Effector memory CD8-positive, alpha-beta T cell (primary cell): ENCODE data around the gene GATB.

Experiments
- ATAC-seq: fragments of 150-1000 bp; cut with Tn5 transposase; replicated peaks from 2 replicates; pipeline ENCODE4 v1.10.0; 2021; ENCODE audit warnings: mild to moderate bottlenecking, moderate library complexity
- DNase-seq, 3 experiments: peaks; one replicate each; pipeline ENCODE4 v3.0.0; 2021
- H3K27ac Mint-ChIP-seq, 2 donors: one replicate each; pipeline ENCODE4 v1.8.0; 2022; ENCODE audit warnings: mild to moderate bottlenecking in 2 of 2, mixed read lengths in 2 of 2, moderate library complexity in 2 of 2
- H3K27me3 Mint-ChIP-seq, 2 donors: one replicate each; pipeline ENCODE4 v1.8.0; 2022; ENCODE audit warnings: mixed read lengths in 2 of 2
- H3K36me3 Mint-ChIP-seq: one replicate; pipeline ENCODE4 v1.8.0; 2022; ENCODE audit warnings: mild to moderate bottlenecking, moderate library complexity, mixed read lengths; ENCODE audit not compliant: insufficient read depth
- H3K4me1 Mint-ChIP-seq, 2 donors: one replicate each; pipeline ENCODE4 v1.8.0; 2022; ENCODE audit warnings: low read depth in 2 of 2, mixed read lengths in 2 of 2
- H3K4me3 Mint-ChIP-seq, 2 donors: one replicate each; pipeline ENCODE4 v1.8.0; 2022; ENCODE audit warnings: mild to moderate bottlenecking in 2 of 2, mixed read lengths in 2 of 2, moderate library complexity in 2 of 2
- H3K9me3 Mint-ChIP-seq, 2 donors: one replicate each; pipeline ENCODE4 v1.8.0; 2022; ENCODE audit warnings: mixed read lengths in 2 of 2

Gene GATB

GRCh38 chr4:151651496-151651895 lies 109.3 kb downstream of the GATB start:
- Mint-ChIP-seq H3K27me3 (peaks cover 29 to 31% of the 10 kb centered on the region in 2 donors), H3K36me3 (peaks cover 4% of the 10 kb centered on the region), H3K4me1 (peaks cover 0 to 3% of the 10 kb centered on the region in 2 donors), H3K27ac (no peak overlapping the region), H3K4me3 (no peak overlapping the region), H3K9me3 (no peaks in the 10 kb centered on the region)
- ATAC-seq (no peak), DNase-seq (no peak)

GRCh38 chr4:151649479-151649878 lies 111.3 kb downstream of the GATB start:
- H3K9me3 Mint-ChIP-seq: no peaks in the 10 kb centered on the region
- ATAC-seq: no peak
- H3K27me3 Mint-ChIP-seq: peaks cover 31 to 45% of the 10 kb centered on the region in 2 donors
- H3K4me3 Mint-ChIP-seq: no peak overlapping the region
- DNase-seq: no peak
- no peak overlapping the region for H3K27ac Mint-ChIP-seq
- peaks cover 4% of the 10 kb centered on the region for H3K36me3 Mint-ChIP-seq
- peaks cover 0 to 3% of the 10 kb centered on the region in 2 donors for H3K4me1 Mint-ChIP-seq

DNA sequence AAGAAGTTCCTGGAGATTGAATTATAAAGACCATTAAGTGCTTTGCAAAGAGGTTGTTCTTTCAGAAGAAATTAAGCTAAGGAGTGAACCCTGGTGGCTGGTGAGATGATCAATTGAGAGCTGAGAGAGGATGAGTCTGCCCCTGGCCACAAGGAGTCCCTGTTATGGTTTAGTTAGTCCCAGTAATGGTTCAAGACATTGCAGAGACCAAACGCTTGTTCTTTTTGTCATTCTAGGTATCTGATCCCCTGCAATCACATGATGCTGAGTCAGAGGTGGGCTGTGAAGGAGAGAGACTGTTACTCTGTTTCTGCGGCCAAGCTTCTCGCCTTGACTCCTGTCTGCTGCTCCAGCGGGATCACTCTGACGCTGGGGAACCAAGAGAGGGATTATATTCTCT lies 114.5 kb downstream of the GATB start:
- Mint-ChIP-seq H3K36me3 (no peaks in the 10 kb centered on the region), H3K9me3 (no peaks in the 10 kb centered on the region), H3K4me3 (no peak overlapping the region), H3K27ac (no peak overlapping the region), H3K4me1 (no peaks in the 10 kb centered on the region), H3K27me3 (peaks cover 25 to 40% of the 10 kb centered on the region in 2 donors)
- DNase-seq (no peak), ATAC-seq (no peak)

DNA sequence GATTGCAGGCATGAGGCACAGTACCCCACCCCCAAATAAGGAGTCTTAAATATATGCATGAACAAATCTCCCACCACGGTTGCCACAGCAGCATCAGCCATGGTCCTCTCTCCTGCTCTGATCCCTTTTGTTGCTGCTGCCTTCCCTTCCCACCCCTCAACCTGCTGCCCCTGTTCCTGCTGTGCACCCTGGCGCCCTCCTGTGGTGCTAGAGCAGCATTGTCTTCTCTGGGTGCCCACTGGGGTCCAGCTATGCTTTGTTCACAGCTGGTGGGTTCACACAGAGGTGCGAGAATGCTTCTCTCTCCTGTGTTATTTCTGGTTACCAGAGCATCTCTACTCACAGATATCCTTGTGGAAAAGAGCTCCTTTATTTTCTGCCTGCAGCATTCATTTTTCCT lies 116.2 kb downstream of the GATB start:
- Mint-ChIP-seq H3K27me3 (peaks cover 16 to 31% of the 10 kb centered on the region in 2 donors), H3K9me3 (no peaks in the 10 kb centered on the region), H3K36me3 (no peaks in the 10 kb centered on the region), H3K4me3 (no peak overlapping the region), H3K27ac (no peak overlapping the region), H3K4me1 (no peaks in the 10 kb centered on the region)
- no peak for ATAC-seq
- no peak for DNase-seq

DNA sequence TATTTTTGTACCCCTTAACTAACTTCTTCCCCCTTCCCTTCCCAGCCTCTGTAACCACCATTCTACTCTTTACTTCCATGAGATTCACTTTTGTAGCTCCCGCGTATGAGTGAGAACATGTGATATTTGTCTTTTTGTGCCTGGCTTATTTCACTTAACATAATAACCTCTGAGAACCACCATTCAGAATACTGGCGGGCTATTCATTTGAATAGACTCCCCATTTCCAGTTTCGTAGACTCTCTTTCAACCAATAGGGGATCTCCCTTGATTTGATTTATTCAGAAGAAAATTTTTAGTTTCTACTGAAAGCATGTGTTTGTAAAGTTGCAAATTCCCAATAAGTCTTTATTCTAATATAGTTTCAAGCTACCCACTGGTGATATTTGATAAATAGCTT lies 117.2 kb downstream of the GATB start:
- DNase-seq: no peak
- H3K9me3 Mint-ChIP-seq: no peaks in the 10 kb centered on the region
- ATAC-seq: no peak
- H3K27ac Mint-ChIP-seq: no peak overlapping the region
- no peaks in the 10 kb centered on the region for H3K4me1 Mint-ChIP-seq
- H3K36me3 Mint-ChIP-seq: no peaks in the 10 kb centered on the region
- H3K27me3 Mint-ChIP-seq: peaks cover 10 to 32% of the 10 kb centered on the region in 2 donors
- no peak overlapping the region for H3K4me3 Mint-ChIP-seq

- Mint-ChIP-seq H3K9me3 (no peaks in the 10 kb centered on the region), H3K4me3 (no peak overlapping the region), H3K27me3 (peaks cover 10 to 31% of the 10 kb centered on the region in 2 donors), H3K27ac (no peak overlapping the region), H3K4me1 (no peaks in the 10 kb centered on the region), H3K36me3 (no peaks in the 10 kb centered on the region)
- DNase-seq (no peak), ATAC-seq (no peak)
These were observed 118.8 kb downstream of the GATB start for GRCh38 chr4:151641983-151642382.

GRCh38 chr4:151641167-151641566 lies 119.6 kb downstream of the GATB start:
- H3K9me3 Mint-ChIP-seq: no peaks in the 10 kb centered on the region
- no peak for DNase-seq
- no peak for ATAC-seq
- H3K36me3 Mint-ChIP-seq: no peaks in the 10 kb centered on the region
- no peak overlapping the region for H3K27ac Mint-ChIP-seq
- H3K4me3 Mint-ChIP-seq: no peak overlapping the region
- peaks cover 5 to 23% of the 10 kb centered on the region in 2 donors for H3K27me3 Mint-ChIP-seq
- no peaks in the 10 kb centered on the region for H3K4me1 Mint-ChIP-seq

DNA sequence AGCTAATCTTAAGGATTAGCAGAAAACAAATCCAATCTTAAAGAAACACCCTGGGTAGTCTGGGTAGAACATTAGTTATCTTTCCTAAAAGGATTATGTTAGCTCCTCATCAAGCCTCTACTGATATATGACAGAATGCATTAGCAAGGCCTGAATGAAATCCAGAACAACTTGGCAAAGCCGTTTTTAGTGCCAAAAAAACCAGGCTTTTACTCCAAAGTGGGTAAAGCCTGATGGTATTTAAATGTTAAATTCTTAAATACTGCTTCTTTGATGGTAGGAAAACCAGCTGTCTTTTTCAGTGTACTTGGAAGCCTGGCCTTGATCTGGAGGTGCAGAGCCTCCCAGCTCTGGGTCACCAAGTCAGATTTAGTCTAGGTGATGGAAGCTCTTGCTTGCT lies 120.4 kb downstream of the GATB start:
- Mint-ChIP-seq H3K9me3 (no peaks in the 10 kb centered on the region), H3K36me3 (no peaks in the 10 kb centered on the region), H3K4me3 (no peak overlapping the region), H3K27me3 (peaks cover 3 to 17% of the 10 kb centered on the region in 2 donors), H3K27ac (no peak overlapping the region), H3K4me1 (no peaks in the 10 kb centered on the region)
- DNase-seq: no peak
- ATAC-seq: no peak

DNA sequence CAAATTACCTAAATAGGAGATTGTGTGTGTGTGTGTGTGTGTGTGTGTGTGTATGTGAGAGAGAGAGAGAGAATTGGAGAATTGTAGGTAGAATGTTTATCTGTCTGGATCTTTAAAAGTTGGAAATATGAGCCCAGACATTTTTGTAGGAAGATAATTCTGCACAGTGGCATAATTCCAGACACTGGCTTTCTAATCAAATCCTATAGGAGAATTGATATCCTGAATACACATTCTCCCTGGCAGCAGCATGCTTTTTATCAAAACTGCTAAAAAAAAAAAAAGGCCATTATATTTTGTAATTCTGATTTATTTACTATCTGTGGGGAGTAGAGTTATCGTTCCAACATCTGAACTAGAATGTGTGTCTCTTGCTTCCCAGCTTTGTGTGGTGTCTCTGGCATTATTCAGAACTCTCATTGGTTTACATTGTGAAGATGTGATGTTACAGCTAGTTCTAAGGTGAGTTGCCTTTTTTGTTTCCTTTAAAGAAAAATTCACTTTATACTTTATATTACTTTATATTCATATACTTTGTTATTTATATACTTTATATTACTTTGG lies 122.4 kb downstream of the GATB start:
- no peak for DNase-seq
- no peaks in the 10 kb centered on the region for H3K4me1 Mint-ChIP-seq
- no peak overlapping the region for H3K27ac Mint-ChIP-seq
- no peaks in the 10 kb centered on the region for H3K36me3 Mint-ChIP-seq
- H3K9me3 Mint-ChIP-seq: no peaks in the 10 kb centered on the region
- H3K27me3 Mint-ChIP-seq: peaks cover 8 to 9% of the 10 kb centered on the region in 2 donors
- no peak overlapping the region for H3K4me3 Mint-ChIP-seq
- no peak for ATAC-seq

GRCh38 chr4:151631349-151631748 lies 129.5 kb downstream of the GATB start:
- Mint-ChIP-seq H3K27me3 (peaks cover 56 to 69% of the 10 kb centered on the region in 2 donors), H3K4me1 (no peaks in the 10 kb centered on the region), H3K9me3 (no peaks in the 10 kb centered on the region), H3K36me3 (no peaks in the 10 kb centered on the region), H3K27ac (no peak overlapping the region), H3K4me3 (no peak overlapping the region)
- ATAC-seq: no peak
- no peak for DNase-seq

DNA sequence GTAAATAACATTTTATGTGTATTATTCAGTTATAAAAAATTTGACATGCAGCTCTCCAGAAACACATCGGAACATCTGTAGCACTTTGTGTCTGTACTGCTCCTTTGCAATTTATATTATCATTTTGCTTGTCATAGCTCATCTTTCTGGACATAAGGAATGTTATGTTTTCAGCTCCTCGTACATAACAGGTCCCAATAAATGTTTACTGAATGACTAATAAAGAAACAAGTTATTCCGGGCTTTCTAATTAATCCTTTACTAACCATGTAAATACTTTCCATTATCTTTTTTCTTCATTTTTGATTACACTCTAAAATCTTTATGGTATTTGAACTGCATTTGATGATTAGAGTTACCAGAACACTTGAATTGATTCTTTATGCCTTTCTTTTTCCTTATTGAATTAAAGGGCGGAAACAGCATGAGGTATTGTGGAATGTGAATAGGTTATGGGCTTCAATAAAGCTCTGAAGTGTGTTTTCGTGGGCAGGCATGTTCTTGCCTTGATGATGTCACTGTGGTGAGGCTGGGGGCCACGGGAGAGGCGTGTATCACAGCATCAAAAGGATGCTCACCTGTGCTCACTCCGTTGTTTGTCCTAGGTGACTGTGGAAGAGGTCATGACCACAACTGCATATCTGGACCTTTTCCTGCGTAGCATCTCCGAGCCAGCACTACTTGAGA lies 131.6 kb downstream of the GATB start:
- DNase-seq (no peak), ATAC-seq (no peak)
- no peaks in the 10 kb centered on the region for H3K9me3 Mint-ChIP-seq
- H3K4me1 Mint-ChIP-seq: no peaks in the 10 kb centered on the region
- peaks cover 66 to 74% of the 10 kb centered on the region in 2 donors for H3K27me3 Mint-ChIP-seq
- no peak overlapping the region for H3K27ac Mint-ChIP-seq
- H3K36me3 Mint-ChIP-seq: no peaks in the 10 kb centered on the region
- H3K4me3 Mint-ChIP-seq: no peak overlapping the region

DNA sequence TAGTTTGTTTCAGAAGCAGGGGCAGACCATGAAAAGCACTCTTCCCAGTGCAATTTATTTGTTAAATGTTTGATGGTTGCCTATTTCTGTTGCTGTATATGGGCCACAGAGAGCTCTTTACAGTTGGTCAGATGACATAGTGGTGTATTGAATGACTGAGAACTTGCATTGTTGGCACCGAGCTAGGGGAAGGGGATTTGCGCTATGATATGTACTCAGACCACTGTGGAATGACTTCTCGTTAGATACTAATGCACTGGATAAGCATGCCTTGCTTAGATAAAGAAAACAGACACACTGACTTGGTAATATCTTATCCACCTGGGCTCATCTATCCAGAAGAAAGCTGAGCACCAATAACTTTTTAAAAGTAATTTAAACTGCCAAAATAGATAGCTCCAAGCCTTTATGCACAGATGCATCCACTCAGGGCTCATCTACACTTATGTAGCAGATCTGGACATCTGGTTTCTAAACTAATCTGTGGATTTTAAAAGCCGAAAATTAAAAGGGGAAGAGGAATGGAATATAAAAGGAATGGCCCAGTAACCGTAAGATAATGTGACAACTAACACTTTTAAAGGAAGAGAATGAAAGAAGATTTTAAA lies 132.7 kb downstream of the GATB start:
- Mint-ChIP-seq H3K36me3 (no peaks in the 10 kb centered on the region), H3K27me3 (peaks cover 78% of the 10 kb centered on the region in 2 donors), H3K4me3 (no peak overlapping the region), H3K4me1 (no peaks in the 10 kb centered on the region), H3K9me3 (no peaks in the 10 kb centered on the region), H3K27ac (no peak overlapping the region)
- DNase-seq (no peak), ATAC-seq (no peak)

DNA sequence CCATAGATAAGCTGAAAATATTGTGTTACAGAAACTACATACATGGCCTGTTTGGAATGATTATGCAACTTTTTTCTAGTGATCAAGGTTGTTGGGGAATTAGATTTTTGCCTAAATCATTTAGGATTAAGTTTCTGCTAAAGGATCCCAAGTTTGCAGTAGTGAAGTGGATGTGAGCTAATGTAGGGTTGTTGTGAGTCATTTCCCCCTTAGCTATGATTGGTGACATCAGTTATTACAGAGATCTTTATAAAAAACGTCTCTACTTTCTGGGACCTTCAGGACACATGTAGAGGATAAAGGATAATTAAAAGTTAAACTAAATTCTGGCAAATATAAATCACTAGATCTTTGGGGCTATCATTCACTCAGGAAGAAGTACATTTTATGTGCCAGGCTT lies 133.3 kb downstream of the GATB start:
- no peak for ATAC-seq
- Mint-ChIP-seq H3K9me3 (no peaks in the 10 kb centered on the region), H3K36me3 (no peaks in the 10 kb centered on the region), H3K4me1 (no peaks in the 10 kb centered on the region), H3K27me3 (peaks cover 72 to 77% of the 10 kb centered on the region in 2 donors), H3K27ac (no peak overlapping the region), H3K4me3 (no peak overlapping the region)
- no peak for DNase-seq

- H3K36me3 Mint-ChIP-seq: no peaks in the 10 kb centered on the region
- peaks cover 70 to 73% of the 10 kb centered on the region in 2 donors for H3K27me3 Mint-ChIP-seq
- ATAC-seq: no peak
- no peak overlapping the region for H3K4me3 Mint-ChIP-seq
- no peaks in the 10 kb centered on the region for H3K9me3 Mint-ChIP-seq
- no peaks in the 10 kb centered on the region for H3K4me1 Mint-ChIP-seq
- DNase-seq: no peak
- no peak overlapping the region for H3K27ac Mint-ChIP-seq
These were observed 134.1 kb downstream of the GATB start for GRCh38 chr4:151626751-151627150.
